HCT116 (cell line): Measurements from ENCODE around the gene STIM1. TPM values are rescaled to one million over a fixed set of nuclear protein-coding genes. Genes with fewer than 3 reads are reported as not detected.

ENCODE experiments used
- ATAC-seq: fragments of 200-7000 bp; cut with Tn5 transposase; 2 replicates; pipeline ENCODE4 v1.9.1; 2020; ENCODE audit warnings: mild to moderate bottlenecking, moderate library complexity
- BruUV-seq: library from RNA; stranded (reverse); fragments of 400-500 nt; replicated peaks from 2 replicates; lab custom pipeline; 2021; lab: Mats Ljungman, UMichigan
- CTCF ChIA-PET: fragments of 300-600 bp; sonication (Branson Sonifier 250); formaldehyde crosslinking; loops from one replicate; lab custom pipeline; 2021; ENCODE audit warnings: antibody characterized with exemption; lab: Charles Lee
- POLR2A ChIA-PET: fragments of 300-600, 350-600 bp; sonication (Branson Sonifier 250); formaldehyde crosslinking; loops from one replicate; lab custom pipeline; 2021; ENCODE audit warnings: antibody characterized with exemption; lab: Charles Lee
- RAD21 ChIA-PET, 2 experiments: fragments of 300-600 bp; sonication (Branson Sonifier 250); formaldehyde crosslinking; loops; one replicate each; lab custom pipeline; 2023; ENCODE audit warnings: low total read pairs in 2 of 2; ENCODE audit not compliant: uncharacterized antibody in 2 of 2, unreplicated experiment in 2 of 2, low non-redundant PET in 1 of 2; lab: Charles Lee
- DNase-seq: peaks from one replicate; pipeline ENCODE4 v3.0.0-alpha.2; 2010; ENCODE audit warnings: low read depth, low spot score
- H2AFZ ChIP-seq: fragments of 200-600 bp; shearing (Covaris generic), sonication (generic); 2 replicates; pipeline ENCODE4 v1.6.1; 2017; ENCODE audit warnings: low read depth, mixed run types, mixed read lengths, antibody characterized with exemption, low read length; ENCODE audit not compliant: poor library complexity, severe bottlenecking
- H3K27ac ChIP-seq: 2 replicates; pipeline ENCODE4 v1.5.1; 2012; ENCODE audit warnings: low read depth, low read length
- H3K27me3 ChIP-seq: fragments of 200-600 bp; sonication (generic); 2 replicates; pipeline ENCODE4 v1.6.1; 2016; ENCODE audit warnings: mixed run types, low read length, mixed read lengths; ENCODE audit not compliant: insufficient read depth
- H3K36me3 ChIP-seq, 2 experiments: fragments of 200-500 bp in 1 of 2; fragments of 200-600 bp in 1 of 2; sonication (Bioruptor generic) in 1 of 2; sonication (generic) in 1 of 2; 2 replicates each; pipeline versions ENCODE4 v1.5.1 to v1.6.1; 2014 to 2016; ENCODE audit warnings: low read length in 2 of 2, inconsistent platforms in 1 of 2, mixed read lengths in 1 of 2, mixed run types in 1 of 2; ENCODE audit not compliant: insufficient read depth in 2 of 2, control insufficient read depth in 1 of 2
- H3K4me1 ChIP-seq, 2 experiments: fragments of 200-600 bp in 1 of 2; sonication (generic) in 1 of 2; 2 replicates each; pipeline versions ENCODE4 v1.5.1 to v1.6.1; 2012 to 2017; ENCODE audit warnings: low read length in 2 of 2, inconsistent platforms in 1 of 2, mild to moderate bottlenecking in 1 of 2, mixed read lengths in 1 of 2, mixed run types in 1 of 2, moderate library complexity in 1 of 2; ENCODE audit not compliant: insufficient read depth in 2 of 2, control insufficient read depth in 1 of 2
- H3K4me2 ChIP-seq: fragments of 200-600 bp; sonication (generic); 2 replicates; pipeline ENCODE4 v1.6.1; 2017; ENCODE audit warnings: mixed run types, low read length, mixed read lengths
- H3K4me3 ChIP-seq, 2 experiments: fragments of 200-600 bp in 1 of 2; sonication (generic) in 1 of 2; replicated peaks in 1 of 2; 2 replicates each; pipeline ENCODE4 v1.5.1; 2011 to 2016; ENCODE audit warnings: low read length in 2 of 2, control low read depth in 1 of 2, low read depth in 1 of 2, mild to moderate bottlenecking in 1 of 2, mixed read lengths in 1 of 2, mixed run types in 1 of 2
- H3K79me2 ChIP-seq: fragments of 200-600 bp; sonication (generic); 2 replicates; pipeline ENCODE4 v1.6.1; 2017; ENCODE audit warnings: mild to moderate bottlenecking, mixed run types, low read length, moderate library complexity, mixed read lengths; ENCODE audit not compliant: insufficient read depth
- H3K9ac ChIP-seq: fragments of 200-600 bp; sonication (generic); 2 replicates; pipeline ENCODE4 v1.6.1; 2016; ENCODE audit warnings: low read length, mixed read lengths
- H3K9me2 ChIP-seq: fragments of 200-600 bp; sonication (generic), shearing (Covaris generic); 2 replicates; pipeline ENCODE4 v1.6.1; 2017; ENCODE audit warnings: mixed run types, mild to moderate bottlenecking, moderate library complexity; ENCODE audit not compliant: insufficient read depth
- H3K9me3 ChIP-seq, 2 experiments: fragments of 200-500 bp in 1 of 2; fragments of 200-600 bp in 1 of 2; sonication (Bioruptor generic) in 1 of 2; sonication (generic) in 1 of 2; 2 replicates each; pipeline ENCODE4 v1.6.1; 2014 to 2017; ENCODE audit warnings: low read length in 2 of 2, mixed read lengths in 2 of 2, inconsistent platforms in 1 of 2, low read depth in 1 of 2, mild to moderate bottlenecking in 1 of 2, mixed run types in 1 of 2, moderate library complexity in 1 of 2; ENCODE audit not compliant: control insufficient read depth in 1 of 2, insufficient read depth in 1 of 2
- H4K20me1 ChIP-seq: fragments of 200-600 bp; sonication (generic), shearing (Covaris generic); 2 replicates; pipeline ENCODE4 v1.6.1; 2017; ENCODE audit warnings: mixed run types, mild to moderate bottlenecking, moderate library complexity; ENCODE audit not compliant: insufficient read depth
- CBX3 ChIP-seq: IDR thresholded peaks from 2 replicates; pipeline ENCODE4 v1.6.1; 2012; ENCODE audit warnings: low read depth
- ELF1 ChIP-seq: IDR thresholded peaks from 2 replicates; pipeline ENCODE4 v1.6.1; 2012; ENCODE audit warnings: low read depth, borderline replicate concordance
- EZH2phosphoT487 ChIP-seq: fragments of 200-600 bp; IDR thresholded peaks from 2 replicates; pipeline ENCODE4 v1.6.1; 2018; ENCODE audit warnings: antibody characterized with exemption, borderline replicate concordance
- FOSL1 ChIP-seq: IDR thresholded peaks from 2 replicates; pipeline ENCODE4 v1.6.1; 2012; ENCODE audit warnings: low read depth
- POLR2A ChIP-seq: IDR thresholded peaks from 2 replicates; pipeline ENCODE4 v1.7.0; 2011; ENCODE audit warnings: borderline replicate concordance; ENCODE audit not compliant: insufficient read depth, insufficient read length; ENCODE audit errors: extremely low read depth
- RAD21 ChIP-seq: IDR thresholded peaks from 2 replicates; pipeline ENCODE4 v1.6.1; 2012; ENCODE audit warnings: low read depth, mild to moderate bottlenecking
- SIN3A ChIP-seq: IDR thresholded peaks from 2 replicates; pipeline ENCODE4 v1.6.1; 2012; ENCODE audit warnings: low read depth
- SP1 ChIP-seq: IDR thresholded peaks from 2 replicates; pipeline ENCODE4 v1.6.1; 2012; ENCODE audit warnings: low read depth
- YY1 ChIP-seq: IDR thresholded peaks from 2 replicates; pipeline ENCODE4 v1.6.1; 2011; ENCODE audit warnings: low read length, low read depth, moderate library complexity, mild to moderate bottlenecking; ENCODE audit not compliant: insufficient replicate concordance; ENCODE audit errors: extremely low read depth
- ZNF274 ChIP-seq: fragments of 200-500 bp; sonication (Bioruptor generic); IDR thresholded peaks from 2 replicates; pipeline ENCODE4 v1.6.1; 2014; ENCODE audit warnings: mild to moderate bottlenecking, low read depth, low read length, inconsistent platforms
- intact Hi-C: fragments of 100-400 bp; cut with micrococcal nuclease; formaldehyde crosslinking; loops from 2 replicates; pipeline ENCODE4 v1.10.0; 2022
- total RNA-seq: library from RNA; stranded (reverse); gene quantifications from one replicate; pipeline ENCODE4 v1.2.1, GENCODE V29; 2021; ENCODE audit not compliant: unreplicated experiment
- TF ChIP-seq, protein P1 (sequence below), 3 experiments: fragments of 200-600 bp in 1 of 3; sonication (generic) in 1 of 3; IDR thresholded peaks in 2 of 3; conservative IDR thresholded peaks in 1 of 3; 2 replicates each; pipeline ENCODE4 v1.5.1; 2012 to 2017; ENCODE audit warnings: low read depth in 2 of 3, low read length in 2 of 3, antibody characterized with exemption in 1 of 3, borderline replicate concordance in 1 of 3, control low read depth in 1 of 3, mild to moderate bottlenecking in 1 of 3, mixed read lengths in 1 of 3, mixed run types in 1 of 3, moderate library complexity in 1 of 3; ENCODE audit not compliant: insufficient read depth in 1 of 3
- TF ChIP-seq, protein P2 (sequence below): IDR thresholded peaks from 2 replicates; pipeline ENCODE4 v1.6.1; 2012; ENCODE audit warnings: low read depth

Gene STIM1
- total RNA-seq, 1 experiment from 2014 or later, result 22.3 TPM

DNA sequence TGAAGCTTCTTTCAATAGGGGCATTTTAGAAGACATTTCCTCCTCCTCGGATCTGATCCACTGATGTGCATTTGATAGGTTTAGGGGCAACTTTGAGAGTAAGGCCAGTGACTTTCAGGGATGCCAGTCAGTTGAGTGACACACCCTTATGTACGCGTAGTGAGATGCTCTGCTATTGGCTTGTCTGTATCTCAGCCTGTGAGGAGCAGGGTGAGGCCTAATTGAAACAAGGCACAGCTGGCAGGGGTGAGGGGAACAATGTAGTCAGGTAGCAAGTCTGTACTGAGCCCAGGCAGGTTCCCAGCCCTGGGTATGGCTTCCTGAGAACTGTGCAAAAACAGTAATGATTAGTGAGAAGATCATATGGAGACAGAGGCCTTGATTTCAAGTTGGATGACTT lies 61.5 kb downstream of the STIM1 start:
- H3K9me3 ChIP-seq, result no peaks in the 10 kb centered on the region
- peaks cover 8 to 17% of the 10 kb centered on the region in 2 experiments for H3K4me1 ChIP-seq
- H3K9me2 ChIP-seq, result no peaks in the 10 kb centered on the region
- H3K27ac ChIP-seq, result no peak overlapping the region
- no peak overlapping the region for H3K9ac ChIP-seq
- no peaks in the 10 kb centered on the region for H3K79me2 ChIP-seq
- POLR2A ChIA-PET, result no interaction called here
- ATAC-seq (peak; percentile 60), DNase-seq (no peak)
- H3K36me3 ChIP-seq, result no peaks in the 10 kb centered on the region
- no TSS peak for BruUV-seq
- no peak for TF ChIP-seq EZH2phosphoT487
- no peak for TF ChIP-seq ELF1
- TF ChIP-seq FOSL1, result no peak
- no peak for TF ChIP-seq SP1
- no peak for TF ChIP-seq POLR2A
- no peak for TF ChIP-seq ZNF274
- no peak for TF ChIP-seq SIN3A
- TF ChIP-seq, protein P1, sequence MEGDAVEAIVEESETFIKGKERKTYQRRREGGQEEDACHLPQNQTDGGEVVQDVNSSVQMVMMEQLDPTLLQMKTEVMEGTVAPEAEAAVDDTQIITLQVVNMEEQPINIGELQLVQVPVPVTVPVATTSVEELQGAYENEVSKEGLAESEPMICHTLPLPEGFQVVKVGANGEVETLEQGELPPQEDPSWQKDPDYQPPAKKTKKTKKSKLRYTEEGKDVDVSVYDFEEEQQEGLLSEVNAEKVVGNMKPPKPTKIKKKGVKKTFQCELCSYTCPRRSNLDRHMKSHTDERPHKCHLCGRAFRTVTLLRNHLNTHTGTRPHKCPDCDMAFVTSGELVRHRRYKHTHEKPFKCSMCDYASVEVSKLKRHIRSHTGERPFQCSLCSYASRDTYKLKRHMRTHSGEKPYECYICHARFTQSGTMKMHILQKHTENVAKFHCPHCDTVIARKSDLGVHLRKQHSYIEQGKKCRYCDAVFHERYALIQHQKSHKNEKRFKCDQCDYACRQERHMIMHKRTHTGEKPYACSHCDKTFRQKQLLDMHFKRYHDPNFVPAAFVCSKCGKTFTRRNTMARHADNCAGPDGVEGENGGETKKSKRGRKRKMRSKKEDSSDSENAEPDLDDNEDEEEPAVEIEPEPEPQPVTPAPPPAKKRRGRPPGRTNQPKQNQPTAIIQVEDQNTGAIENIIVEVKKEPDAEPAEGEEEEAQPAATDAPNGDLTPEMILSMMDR (IDR thresholded peaks at IDR 0.05 in 2 of 3, conservative IDR thresholded peaks at IDR 0.05 in 1 of 3; ENCODE audit: borderline replicate concordance in 1 of 3, insufficient read depth in 1 of 3, low read depth in 2 of 3, low read length in 2 of 3), result no peak
- no peak for TF ChIP-seq YY1
- TF ChIP-seq RAD21, result no peak
- TF ChIP-seq, protein P2, sequence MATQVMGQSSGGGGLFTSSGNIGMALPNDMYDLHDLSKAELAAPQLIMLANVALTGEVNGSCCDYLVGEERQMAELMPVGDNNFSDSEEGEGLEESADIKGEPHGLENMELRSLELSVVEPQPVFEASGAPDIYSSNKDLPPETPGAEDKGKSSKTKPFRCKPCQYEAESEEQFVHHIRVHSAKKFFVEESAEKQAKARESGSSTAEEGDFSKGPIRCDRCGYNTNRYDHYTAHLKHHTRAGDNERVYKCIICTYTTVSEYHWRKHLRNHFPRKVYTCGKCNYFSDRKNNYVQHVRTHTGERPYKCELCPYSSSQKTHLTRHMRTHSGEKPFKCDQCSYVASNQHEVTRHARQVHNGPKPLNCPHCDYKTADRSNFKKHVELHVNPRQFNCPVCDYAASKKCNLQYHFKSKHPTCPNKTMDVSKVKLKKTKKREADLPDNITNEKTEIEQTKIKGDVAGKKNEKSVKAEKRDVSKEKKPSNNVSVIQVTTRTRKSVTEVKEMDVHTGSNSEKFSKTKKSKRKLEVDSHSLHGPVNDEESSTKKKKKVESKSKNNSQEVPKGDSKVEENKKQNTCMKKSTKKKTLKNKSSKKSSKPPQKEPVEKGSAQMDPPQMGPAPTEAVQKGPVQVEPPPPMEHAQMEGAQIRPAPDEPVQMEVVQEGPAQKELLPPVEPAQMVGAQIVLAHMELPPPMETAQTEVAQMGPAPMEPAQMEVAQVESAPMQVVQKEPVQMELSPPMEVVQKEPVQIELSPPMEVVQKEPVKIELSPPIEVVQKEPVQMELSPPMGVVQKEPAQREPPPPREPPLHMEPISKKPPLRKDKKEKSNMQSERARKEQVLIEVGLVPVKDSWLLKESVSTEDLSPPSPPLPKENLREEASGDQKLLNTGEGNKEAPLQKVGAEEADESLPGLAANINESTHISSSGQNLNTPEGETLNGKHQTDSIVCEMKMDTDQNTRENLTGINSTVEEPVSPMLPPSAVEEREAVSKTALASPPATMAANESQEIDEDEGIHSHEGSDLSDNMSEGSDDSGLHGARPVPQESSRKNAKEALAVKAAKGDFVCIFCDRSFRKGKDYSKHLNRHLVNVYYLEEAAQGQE, result no peak
- TF ChIP-seq CBX3, result no peak
- H3K4me3 ChIP-seq, result no peak overlapping the region
- H4K20me1 ChIP-seq, result no peaks in the 10 kb centered on the region
- CTCF ChIA-PET, result no interaction called here
- intact Hi-C loops, result no loop called here
- RAD21 ChIA-PET, result no interaction called here
- H3K4me2 ChIP-seq, result no peak overlapping the region
- H3K27me3 ChIP-seq, result no peaks in the 10 kb centered on the region
- H2AFZ ChIP-seq, result no peak overlapping the region
